ENCODE results near the gene FERMT3.
"Not testable (repeated sequence)": the region's sequence is repeated elsewhere in the genome, so short reads cannot be mapped to it uniquely, and the experiment has no call there.

The FERMT3 gene

DNA sequence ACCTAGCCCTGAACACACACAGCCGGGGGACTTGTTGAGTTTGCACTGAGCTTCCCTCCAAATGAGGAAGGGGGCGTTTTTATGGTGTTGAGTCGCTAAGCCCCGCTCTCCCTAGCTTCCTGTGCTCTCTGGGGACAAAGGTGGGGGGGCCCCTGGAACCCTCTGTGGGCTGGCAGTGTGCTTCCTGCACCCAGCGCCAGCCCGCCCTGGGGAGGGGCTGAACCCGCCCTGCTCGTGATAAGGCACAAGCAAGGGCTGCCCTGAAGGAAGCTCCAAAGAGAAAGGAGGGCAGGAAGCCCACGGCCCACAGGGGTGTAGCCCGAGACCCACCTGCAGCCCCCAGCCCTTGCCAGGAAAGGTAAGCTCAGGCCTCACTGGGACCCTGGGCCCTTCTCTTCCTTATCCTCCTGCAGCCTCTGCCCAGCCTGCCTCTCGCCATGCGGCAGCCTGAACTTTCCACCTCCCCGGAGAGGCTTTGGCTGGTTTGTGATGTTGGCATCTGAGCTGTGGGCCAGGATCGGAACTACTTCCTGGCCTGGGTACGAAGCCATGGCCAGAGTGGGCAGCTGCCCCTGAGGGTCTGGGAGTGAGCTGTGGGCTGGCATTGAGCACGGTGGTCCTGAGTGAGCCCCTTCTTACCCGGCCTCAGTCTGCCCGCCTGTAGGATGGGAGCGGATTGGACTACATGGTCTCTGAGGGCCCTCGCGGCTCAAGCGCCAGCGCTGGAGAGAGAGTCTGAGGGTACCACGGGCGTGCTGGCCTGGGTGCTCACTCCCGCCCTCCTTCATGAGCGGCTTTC, at the start of gene FERMT3:
Gene FERMT3 (plus strand): TSS at position 265 of the 799 bp plus-strand sequence. CDS start 644 bp downstream, outside the sequence.
- peak; percentile 73 for DNase-seq (ENCODE audit: low read depth)

DNA sequence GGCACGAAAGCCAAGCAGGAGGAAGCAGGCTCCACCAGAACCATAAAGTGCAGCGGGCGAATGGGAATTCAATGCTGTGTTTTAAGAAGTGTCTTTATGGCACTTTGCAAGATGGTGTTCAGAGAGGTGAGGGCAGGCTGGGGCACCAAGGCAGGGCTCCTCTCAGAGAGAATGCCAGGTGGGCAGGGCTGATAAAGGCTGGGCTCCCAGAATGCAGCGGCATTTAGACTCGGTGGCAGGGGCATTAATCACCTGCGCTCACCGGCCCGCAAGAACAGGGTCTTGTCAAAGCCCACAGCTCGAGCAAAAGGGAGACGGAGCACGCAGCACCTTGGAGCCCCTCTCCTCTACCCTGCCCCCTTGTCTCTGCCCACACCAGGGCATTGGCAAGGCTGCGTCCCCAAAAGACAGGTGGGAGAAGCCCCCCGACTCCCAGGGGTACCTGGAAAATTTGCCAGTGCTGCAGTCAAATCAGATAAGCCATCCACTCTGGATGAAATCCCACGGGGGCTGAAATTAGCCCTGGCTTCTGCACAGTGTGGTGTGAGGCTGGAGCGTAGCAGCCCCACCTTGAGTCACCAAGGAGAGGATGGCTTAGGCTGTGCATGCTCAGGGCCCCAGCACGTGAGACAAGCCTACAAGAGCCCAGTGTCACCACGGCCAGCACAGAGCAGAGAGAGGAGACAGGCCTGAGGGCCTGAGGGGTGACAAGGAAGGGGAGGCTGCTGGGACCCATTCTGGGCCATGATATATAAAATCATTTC, 48.7 kb upstream of the FERMT3 start:
- no peak for DNase-seq (ENCODE audit: low read depth)

DNA sequence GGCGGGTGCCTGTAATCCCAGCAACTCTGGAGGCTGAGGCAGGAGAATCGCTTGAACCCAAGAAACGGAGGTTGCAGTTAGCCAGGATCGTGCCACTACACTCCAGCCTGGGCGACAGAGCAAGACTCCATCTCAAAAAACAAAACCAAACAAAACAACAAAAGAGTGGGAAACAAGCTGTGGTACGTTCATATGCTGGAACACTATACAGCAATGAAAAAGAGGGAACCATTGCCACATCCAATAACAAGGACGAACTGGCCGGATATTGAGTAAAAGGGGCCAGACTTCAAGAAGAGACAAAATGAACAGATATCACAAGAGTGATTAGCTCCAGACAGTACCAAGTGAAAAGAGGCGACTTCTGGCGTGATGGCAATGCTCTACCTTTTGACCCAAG, 45.5 kb upstream of the FERMT3 start:
- no peak for DNase-seq (ENCODE audit: low read depth)

DNA sequence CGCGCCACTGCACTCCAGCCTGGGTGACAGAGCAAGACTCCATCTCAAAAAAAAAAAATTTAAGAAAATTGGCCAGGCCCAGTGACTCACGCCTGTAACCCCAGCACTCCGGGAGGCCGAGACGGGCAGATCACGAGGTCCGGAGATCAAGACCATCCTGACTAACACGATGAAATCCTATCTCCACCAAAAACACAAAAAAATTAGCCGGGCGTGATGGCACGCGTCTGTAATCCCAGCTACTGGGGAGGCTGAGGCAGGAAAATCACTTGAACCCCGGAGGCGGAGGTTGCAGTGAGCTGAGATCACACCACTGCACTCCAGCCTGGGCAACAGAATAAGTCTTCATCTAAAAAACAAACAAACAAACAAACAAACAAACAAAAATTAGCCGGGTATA, 43.8 kb upstream of the FERMT3 start:
- DNase-seq (ENCODE audit: low read depth) = not testable (repeated sequence)

DNA sequence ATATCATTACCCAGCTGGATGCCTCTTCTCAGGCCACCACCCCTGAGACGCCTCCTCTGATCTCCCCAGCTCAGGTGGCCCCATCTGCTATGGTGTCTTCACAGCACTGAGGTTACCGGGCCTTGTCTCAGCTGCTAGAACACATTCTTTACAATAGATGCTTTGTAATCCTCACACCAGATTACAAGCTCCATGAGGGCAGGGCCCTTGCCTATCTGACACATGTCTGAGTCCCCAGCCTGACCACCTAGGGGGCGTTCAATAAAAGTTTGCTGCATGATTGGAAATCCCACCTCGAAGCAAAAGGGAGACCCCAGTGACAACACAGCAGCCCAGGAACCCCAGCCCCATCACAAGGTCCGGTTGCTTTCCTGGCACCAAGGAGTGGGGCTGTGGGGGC, 42.6 kb upstream of the FERMT3 start:
- DNase-seq (ENCODE audit: low read depth) = no peak

DNA sequence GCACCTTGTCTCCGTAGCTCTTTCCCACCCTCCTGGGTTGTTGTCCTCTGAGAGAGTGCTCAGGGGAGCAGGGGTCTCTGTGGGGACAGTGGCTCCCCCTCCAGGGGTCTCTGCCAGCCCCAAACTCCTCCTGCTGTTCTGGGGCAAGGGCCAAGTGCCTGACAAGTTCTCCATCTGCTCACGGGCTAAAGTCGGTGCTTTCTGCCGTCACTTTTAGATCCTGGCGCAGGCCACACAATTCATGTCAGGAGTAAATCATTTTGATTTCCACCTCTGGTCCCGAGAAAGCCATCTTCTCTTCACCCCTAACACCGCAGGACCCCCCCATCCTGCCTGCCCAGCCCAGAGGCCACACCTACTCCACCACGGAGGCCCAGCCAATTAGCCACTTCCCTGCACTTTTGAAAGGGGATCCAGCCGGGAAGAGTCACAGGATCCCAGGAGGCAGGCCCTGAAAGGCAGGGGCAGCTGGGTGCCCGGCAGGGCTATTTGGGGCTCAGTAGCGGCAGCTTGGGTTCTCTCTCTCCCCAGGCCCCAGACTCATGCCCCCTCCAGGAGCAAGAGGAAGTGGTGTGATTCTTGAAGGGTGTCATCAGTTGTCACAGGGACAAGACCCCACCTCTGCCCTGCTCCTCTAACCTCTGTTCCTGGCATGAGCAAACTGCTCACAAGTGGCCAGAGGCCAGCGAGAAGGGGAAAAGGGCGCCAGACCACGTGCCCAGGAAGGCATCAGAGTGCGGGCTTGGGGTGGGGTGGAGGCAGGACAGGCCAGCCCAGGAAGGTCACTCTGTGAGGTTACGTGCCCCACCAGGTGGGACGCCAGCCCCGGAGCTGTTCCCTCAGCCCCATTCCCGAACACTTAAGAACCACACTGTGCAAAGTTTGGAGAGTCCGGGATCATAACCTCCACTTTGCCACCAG, 41.9 kb upstream of the FERMT3 start:
- no peak for DNase-seq (ENCODE audit: low read depth)

DNA sequence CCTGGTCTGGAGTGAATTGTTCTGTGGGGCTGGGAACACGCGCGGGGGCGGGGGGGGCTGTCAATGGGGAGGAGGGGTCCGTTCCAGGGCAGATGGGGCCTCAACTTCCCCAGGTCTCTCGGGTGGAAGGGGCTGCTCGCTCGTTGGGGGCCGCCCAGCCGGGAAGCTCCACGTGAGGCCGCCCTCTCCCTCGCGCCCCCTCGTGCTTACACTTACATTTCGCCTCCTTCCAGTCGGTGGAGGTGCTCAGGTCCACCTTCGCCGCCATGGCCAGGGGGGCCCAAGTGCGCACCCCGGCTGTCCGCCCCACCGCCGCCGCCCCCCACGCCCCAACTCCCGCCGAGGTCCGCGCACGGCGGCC, 41.1 kb upstream of the FERMT3 start:
- DNase-seq (ENCODE audit: low read depth) = no peak

DNA sequence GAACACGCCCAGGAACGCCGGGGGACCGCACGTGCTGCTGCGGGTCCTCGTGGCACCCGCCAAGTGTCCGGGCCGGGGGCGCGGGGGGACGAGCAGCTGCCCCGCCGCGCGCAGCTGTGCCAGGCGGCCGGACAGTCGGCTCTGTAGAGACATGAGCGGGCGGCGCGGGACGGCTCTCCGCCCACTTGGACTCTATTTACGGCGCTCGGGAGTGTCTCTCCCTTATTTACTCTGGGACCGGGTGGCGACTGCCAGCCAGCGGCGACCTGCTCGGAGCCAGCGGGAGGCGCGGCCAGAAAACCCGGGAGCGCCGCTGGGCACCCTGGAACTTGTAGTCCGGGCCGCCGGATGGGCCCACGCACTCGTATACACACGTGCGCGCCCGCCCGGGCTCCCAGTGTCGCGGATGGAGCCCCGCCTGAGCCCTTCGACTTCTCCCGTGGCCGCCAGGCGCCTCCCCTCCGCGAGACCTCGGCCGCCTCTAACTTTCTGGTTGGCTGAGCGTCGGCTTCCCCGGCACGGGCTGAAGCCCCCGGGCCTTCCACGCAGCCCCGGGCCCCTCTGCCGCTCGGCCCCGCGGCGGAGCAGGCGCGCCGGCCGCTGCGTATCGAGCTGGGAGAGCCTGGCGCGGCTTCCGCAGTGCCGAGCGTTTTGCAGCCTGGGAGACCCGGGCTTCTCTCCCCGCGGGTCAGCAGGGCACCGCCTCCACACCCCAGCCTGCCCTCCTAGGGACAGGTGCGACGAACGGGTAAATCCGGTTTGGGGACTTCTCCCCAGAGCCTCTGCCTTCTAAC, 40.5 kb upstream of the FERMT3 start, which contains the start of gene MACROD1:
Gene MACROD1 (minus strand): TSS at position 272 of the 794 bp plus-strand sequence. CDS start 119 bp downstream, at position 153.
- peak; percentile 81 for DNase-seq (ENCODE audit: low read depth)

DNA sequence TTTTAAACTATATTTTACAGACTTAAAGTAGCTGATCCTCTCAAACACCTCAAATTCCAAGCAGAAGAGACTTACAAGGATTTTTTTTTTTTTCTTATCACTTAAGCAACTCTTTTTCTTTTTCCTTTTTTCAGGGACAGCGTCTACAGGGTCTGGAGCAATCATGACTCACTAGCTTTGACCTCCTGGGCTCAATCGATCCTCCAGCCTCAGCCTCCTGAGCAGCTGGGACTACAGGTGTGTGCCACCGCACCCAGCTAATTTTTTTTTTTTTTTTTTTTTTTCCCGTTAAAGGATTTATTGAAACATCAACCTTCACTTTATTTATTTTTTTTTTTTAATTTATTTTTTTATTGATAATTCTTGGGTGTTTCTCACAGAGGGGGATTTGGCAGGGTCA, 36.1 kb upstream of the FERMT3 start:
- DNase-seq (ENCODE audit: low read depth) = no peak

DNA sequence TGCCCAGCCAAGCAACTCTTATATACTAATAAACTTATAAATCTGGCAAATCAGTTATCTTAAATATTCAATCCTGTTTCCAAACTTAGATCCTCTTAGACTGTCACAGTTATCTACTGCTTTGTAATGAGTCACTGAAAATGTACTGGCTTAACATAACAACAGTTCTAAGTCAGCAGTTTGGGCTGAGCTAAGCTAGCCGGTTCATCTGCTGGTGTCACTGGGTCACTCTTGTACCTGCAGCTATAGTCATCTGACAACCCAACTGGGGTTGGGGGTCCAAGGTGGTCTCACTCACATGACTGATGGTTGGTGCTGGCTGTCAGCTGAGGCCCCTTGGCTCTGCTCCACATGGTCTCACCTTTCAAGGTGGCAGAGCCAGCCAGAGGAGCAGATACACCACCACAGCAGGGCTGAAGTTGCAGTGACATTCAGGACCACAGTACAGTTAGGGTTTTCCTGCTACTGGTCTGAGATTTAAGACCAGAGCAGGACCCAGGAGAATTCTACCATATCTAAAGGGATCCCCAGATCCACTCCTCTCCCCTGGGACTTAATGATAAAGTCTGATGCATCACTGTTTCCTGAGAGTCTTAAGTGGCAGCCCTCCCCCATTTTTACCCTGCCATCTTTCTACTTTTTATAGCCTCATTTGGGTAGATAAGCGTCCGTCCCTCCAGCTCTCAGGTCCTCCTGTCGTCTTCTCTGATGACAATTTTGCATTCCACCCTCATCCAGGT, 32.7 kb upstream of the FERMT3 start:
- no peak for DNase-seq (ENCODE audit: low read depth)

DNA sequence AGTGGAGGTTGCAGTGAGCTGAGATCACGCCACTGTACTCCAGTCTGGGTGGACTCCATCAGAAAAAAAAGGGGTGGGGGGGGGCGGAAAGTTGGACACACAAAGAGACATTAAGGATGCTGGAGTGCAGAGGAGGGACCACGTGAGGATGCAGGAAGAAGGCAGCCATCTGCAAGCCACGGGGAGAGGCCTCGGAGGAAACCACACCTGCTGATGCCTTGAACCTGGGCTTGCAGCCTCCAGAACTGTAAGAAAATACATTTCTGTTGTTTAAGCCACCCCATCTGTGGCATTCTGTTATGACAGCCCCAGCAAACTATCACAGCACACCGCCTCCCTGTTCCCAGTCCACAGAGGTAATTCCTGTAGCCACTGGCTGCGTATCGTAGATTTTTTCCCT, 29.8 kb upstream of the FERMT3 start:
- DNase-seq (ENCODE audit: low read depth) = no peak

DNA sequence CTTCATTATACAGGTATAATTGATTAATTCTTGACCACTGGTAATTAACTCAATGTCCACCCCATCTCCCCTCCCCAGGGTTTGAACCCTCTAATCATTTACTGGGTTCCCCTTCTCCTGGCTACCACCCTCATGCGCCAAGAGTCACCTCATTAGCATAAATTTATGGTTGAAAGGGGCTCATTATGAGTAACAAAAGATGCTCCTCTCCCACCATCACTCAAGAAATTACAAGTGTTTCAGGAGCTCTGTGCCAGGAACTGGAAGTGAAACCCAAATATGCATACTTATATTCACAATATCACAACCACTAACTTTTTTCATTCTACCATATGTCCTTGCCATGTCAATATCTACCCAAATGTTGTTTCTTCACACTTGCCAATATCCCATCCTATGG, 28.3 kb upstream of the FERMT3 start:
- no peak for DNase-seq (ENCODE audit: low read depth)

DNA sequence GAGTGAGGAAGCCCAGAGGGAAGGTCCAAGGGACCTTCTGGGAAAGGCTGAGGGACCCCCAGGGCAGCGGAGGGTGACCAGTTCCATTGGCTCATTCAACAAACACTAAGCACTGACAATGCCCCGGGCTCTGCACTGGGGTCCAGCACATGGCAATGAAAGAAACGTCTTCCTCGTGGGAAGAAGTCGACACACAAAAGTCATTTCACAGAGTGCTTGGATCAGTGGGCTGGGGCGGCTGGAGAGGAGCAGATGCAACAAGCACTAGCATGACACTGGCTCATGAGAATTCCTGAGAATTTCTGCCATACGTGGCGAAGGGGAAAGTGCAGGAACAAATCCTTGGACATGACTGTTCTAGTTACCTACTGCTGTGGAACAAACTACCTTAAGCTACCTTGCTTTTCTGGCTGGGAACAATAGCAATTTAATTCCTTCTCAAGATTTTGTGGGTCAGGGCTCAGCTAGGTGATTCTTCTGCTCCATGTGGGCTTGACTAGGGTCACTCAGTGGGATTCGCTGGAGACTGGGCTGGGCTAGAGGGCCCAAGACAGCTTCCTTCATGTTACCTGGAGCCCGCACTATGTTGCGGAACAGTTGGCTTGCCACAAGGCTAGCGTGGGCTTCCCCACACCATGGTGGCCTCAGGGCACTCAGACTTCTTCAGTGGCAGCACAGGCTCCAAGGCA, 27.4 kb upstream of the FERMT3 start:
- DNase-seq (ENCODE audit: low read depth) = no peak

DNA sequence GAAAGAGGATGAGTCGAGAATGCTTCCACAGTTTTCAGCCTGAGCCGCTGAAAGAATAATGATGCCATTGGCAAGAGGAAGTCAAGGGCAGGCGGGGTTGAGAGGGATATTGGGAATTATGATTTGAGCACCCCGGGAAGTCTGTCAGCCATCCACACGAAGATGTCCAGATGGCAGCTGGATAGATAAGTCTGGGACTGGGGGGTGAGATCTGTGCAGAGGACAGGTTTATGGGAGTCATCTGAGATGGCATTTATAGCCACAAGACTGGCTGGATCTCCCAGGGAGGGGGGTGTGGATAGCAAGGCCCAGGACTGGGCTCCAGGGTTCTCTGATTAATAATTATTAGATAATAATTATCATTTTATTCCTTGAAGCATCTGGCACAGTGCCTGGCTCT, 25.6 kb upstream of the FERMT3 start:
- DNase-seq (ENCODE audit: low read depth) = no peak

DNA sequence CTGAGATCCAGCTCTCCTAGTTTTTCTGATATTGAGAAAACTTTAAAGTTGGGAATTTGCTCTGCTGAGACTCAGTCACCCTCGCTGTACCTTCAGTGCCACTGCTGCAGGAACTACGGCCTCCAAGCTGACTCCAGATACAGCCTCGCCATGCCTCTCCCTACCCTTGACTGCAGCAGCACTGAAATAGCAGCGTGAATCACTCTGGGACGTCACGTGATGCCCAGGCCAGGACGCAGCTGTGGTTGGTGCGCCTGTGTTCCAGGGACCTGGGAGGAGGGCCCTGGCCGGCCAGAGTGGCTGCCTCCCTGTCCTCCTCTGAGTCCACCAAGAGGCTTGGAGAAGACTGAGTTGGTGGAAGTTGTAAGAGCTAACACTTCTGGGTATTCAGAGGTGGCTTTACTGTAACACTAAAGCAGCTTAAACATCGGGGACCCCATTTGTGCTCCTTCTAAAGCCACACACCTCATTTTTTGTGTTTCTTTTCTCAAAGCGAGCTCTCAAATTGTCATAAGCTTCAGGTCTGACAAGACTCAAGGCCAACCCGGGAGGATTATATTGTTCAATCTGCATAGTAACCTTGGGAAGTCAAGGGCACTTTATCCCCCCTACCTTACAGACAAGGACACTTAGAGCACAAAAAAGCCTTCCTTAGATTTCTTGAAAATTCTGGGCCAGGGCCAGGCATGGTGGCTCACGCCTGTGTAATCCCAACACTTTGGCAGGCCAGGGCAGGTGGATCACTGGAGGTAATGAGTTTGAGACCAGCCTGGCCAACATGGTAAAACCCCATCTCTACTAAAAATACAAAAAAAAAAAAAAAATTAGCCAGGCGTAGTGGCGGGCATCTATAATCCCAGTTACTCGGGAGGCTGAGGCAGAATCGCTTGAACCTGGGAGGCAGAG, 24.8 kb upstream of the FERMT3 start:
- no peak for DNase-seq (ENCODE audit: low read depth)

DNA sequence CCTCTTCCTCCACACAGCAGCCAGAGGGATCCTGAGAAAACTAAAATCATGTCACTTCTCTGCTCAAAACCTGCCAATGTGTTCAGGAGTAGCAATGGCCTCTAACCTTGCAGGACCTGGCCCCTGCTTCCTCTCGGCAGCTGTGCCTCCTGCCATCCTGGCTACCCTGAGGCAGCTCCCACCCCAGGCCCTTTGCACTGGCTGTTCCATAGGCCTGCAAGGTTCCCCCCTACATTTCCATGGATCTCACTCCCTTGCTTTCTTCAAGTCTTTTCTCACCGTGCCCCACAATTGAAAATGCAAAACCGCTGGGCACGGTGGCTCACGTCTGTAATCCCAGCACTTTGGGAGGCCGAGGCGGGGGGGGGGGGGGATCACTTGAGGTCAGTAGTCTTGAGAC, 22.6 kb upstream of the FERMT3 start:
- DNase-seq (ENCODE audit: low read depth) = no peak

DNA sequence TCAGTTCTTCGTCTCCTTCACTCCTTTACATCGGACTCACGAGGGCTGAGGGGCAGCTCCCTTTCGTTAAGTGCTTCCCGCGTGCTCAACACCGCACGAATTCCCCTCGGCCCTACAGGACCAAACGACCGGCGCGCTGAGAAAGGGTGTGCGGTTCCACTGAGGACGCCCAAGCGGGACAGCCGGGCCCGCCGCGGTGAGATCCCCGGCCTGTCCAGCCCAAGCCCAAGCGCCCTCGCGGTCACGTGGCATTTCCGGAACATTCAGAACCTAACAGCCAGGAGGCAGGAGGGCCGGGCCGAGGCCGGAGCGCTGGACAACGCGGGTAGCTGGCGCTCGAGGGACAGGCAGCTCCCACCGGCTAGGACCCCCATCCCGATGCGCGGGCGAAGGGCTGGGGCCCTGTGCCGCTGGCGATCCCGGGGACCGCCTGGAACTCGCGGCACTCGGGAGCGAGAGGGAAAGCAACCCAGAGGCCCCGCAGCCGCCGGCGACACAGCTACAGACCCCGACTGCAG, 21.3 kb upstream of the FERMT3 start:
- no peak for DNase-seq (ENCODE audit: low read depth)

DNA sequence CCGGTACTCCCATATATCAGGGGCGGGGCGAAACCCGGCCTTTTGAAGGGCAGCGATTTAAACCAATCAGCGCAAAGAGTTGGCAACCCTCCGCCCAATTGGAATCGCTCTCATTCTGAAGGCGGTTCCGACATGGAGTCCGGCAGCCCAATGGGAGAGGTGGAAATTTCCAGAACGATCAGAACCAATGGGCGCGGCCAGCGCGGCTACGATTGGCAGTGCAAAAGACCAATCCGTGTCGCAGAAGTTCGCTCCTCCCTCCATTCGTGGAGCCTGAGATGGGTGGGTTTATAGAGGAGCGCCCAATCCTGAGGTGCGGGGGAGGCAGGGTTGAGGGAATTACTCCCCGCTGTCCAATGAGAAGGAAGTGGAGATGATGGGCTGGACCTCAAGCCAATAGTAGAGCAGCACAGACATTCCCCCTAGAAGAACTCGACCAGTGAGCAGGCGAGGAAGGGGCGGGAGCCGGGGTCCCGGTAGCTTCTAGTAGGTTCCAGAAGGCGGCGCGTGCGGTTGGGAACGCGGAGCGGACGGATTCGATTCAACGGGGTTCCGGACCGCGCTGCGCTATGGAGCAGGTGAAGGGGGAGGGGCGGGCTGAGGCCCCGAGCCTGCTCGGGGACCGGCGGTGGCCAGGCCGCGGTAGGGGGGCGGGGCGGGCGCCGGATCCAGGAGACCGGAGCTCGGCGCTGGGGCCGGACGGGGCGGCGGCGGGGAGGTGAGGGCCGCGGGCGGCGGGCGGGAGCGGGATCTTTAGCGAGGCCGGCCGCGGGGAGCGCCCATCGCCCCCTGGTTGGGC, 20.6 kb upstream of the FERMT3 start, which contains the start of gene STIP1:
Gene STIP1 (plus strand): TSS at position 479 of the 799 bp plus-strand sequence. CDS start 91 bp downstream, at position 570.
- DNase-seq (ENCODE audit: low read depth) = peak; percentile 99
